ENCODE measurements around the gene PPP3CA. TPM values are rescaled to one million over a fixed set of nuclear protein-coding genes. Genes with fewer than 3 reads are reported as not detected.

The PPP3CA gene
- total RNA-seq, 4 donors from 2014 or later: 32.7 to 45.1 (median 44.0) TPM

GRCh38 chr4:101290654-101291053, 56.7 kb downstream of the PPP3CA start:
- no peak overlapping the region for H3K27ac ChIP-seq
- H3K9me3 ChIP-seq: no peaks in the 10 kb centered on the region
- peaks cover 0 to 70% (median 9%) of the 10 kb centered on the region in 4 donors for H3K4me1 ChIP-seq
- no peak for DNase-seq (ENCODE audit: low spot score in 2 of 2)
- WGBS, 2 donors: 82 to 99% methylated on average over 3 of the region's 3 CpGs
- TF ChIP-seq CTCF (IDR thresholded peaks at IDR 0.05): no peak
- no peak for TF ChIP-seq EP300 (IDR thresholded peaks at IDR 0.05)
- TF ChIP-seq POLR2A (IDR thresholded peaks at IDR 0.05): no peak
- no peak overlapping the region for H3K4me3 ChIP-seq
- no peaks in the 10 kb centered on the region for H3K27me3 ChIP-seq
- H3K36me3 ChIP-seq: no peaks in the 10 kb centered on the region

- WGBS, 2 donors: 74 to 85% methylated on average over 2 of the region's 2 CpGs
- TF ChIP-seq POLR2A (IDR thresholded peaks at IDR 0.05) (no peak), EP300 (IDR thresholded peaks at IDR 0.05) (no peak), CTCF (IDR thresholded peaks at IDR 0.05) (no peak)
- H3K36me3 ChIP-seq: no peaks in the 10 kb centered on the region
- no peaks in the 10 kb centered on the region for H3K27me3 ChIP-seq
- H3K4me1 ChIP-seq: peaks cover 0 to 77% (median 9%) of the 10 kb centered on the region in 4 donors
- H3K27ac ChIP-seq: no peak overlapping the region
- DNase-seq (ENCODE audit: low spot score in 2 of 2): no peak
- no peaks in the 10 kb centered on the region for H3K9me3 ChIP-seq
- H3K4me3 ChIP-seq: peak overlapping the region in 1 of 4 donors; percentile 17
Observed at GRCh38 chr4:101289306-101289705, 58.0 kb downstream of the PPP3CA start.

DNA sequence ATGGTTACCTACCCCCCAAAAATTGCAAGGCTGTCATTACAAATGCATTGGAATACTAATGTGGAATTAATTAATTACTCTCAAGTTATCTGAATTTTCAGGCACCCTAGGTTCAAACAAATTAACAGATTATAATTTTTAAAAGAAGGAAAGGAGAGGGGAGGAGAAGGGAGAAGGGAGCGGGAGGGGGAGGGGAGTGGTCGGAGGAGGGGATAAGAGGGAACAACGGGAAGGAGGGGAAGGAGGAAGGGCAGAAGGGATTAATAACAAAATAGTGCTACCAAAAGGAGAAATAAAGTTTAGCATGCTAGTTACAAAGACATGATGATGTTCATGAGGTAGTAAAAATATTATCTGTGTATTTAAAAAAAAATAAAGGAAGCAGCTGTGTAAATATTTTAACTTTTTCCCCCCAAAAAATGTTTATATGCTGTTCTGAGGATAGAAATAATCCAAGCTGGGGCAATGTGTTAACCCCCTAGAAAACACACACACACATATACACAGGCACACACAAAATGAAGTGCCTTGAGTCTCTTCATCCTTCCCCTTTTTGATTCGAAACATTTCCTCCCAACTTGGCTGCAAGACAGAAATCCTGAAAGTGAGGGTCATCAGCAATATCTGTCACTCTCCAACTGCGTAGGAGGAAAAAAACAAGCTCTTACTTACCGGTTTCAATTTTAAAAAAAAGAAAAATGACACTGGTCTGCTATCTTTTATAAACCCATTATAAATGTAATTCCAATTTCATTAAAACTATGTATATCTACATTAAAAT, 58.8 kb downstream of the PPP3CA start:
- peak overlapping the region in 1 of 4 donors; percentile 17 for H3K4me3 ChIP-seq
- TF ChIP-seq POLR2A (IDR thresholded peaks at IDR 0.05) (no peak), CTCF (IDR thresholded peaks at IDR 0.05) (no peak), EP300 (IDR thresholded peaks at IDR 0.05) (no peak)
- H3K4me1 ChIP-seq: peaks cover 0 to 80% (median 9%) of the 10 kb centered on the region in 4 donors
- no peaks in the 10 kb centered on the region for H3K9me3 ChIP-seq
- H3K27ac ChIP-seq: peak overlapping the region in 1 of 4 donors; percentile 20
- H3K36me3 ChIP-seq: no peaks in the 10 kb centered on the region
- no peaks in the 10 kb centered on the region for H3K27me3 ChIP-seq
- DNase-seq (ENCODE audit: low spot score in 2 of 2): no peak
- 37 to 38% methylated on average over 6 of the region's 6 CpGs for WGBS, 2 donors

- no peaks in the 10 kb centered on the region for H3K36me3 ChIP-seq
- no peak overlapping the region for H3K27ac ChIP-seq
- no peak overlapping the region for H3K4me3 ChIP-seq
- TF ChIP-seq EP300 (IDR thresholded peaks at IDR 0.05) (no peak), POLR2A (IDR thresholded peaks at IDR 0.05) (no peak), CTCF (IDR thresholded peaks at IDR 0.05) (no peak)
- WGBS, 2 donors: 55 to 57% methylated on average over 2 of the region's 2 CpGs
- no peaks in the 10 kb centered on the region for H3K9me3 ChIP-seq
- no peaks in the 10 kb centered on the region for H3K27me3 ChIP-seq
- DNase-seq (ENCODE audit: low spot score in 2 of 2): no peak
- peaks cover 0 to 79% (median 9%) of the 10 kb centered on the region in 4 donors for H3K4me1 ChIP-seq
Observed at GRCh38 chr4:101287324-101287723, 60.0 kb downstream of the PPP3CA start.

- peaks cover 0 to 77% (median 9%) of the 10 kb centered on the region in 4 donors for H3K4me1 ChIP-seq
- H3K27ac ChIP-seq: no peak overlapping the region
- no peak for TF ChIP-seq CTCF (IDR thresholded peaks at IDR 0.05)
- no peak for TF ChIP-seq EP300 (IDR thresholded peaks at IDR 0.05)
- no peak for TF ChIP-seq POLR2A (IDR thresholded peaks at IDR 0.05)
- H3K9me3 ChIP-seq: no peaks in the 10 kb centered on the region
- DNase-seq (ENCODE audit: low spot score in 2 of 2): no peak
- H3K4me3 ChIP-seq: no peak overlapping the region
- WGBS, 2 donors: 88 to 91% methylated on average over 1 of the region's 1 CpG
- H3K27me3 ChIP-seq: no peaks in the 10 kb centered on the region
- no peaks in the 10 kb centered on the region for H3K36me3 ChIP-seq
Observed at GRCh38 chr4:101286663-101287062, 60.7 kb downstream of the PPP3CA start.

Data from tibial nerve (tissue), 4 donors.